HCT116 (cell line): ENCODE results near the gene FARP1. TPM values are rescaled to one million over a fixed set of nuclear protein-coding genes. Genes with fewer than 3 reads are reported as not detected.

ENCODE experiments used
- ATAC-seq: fragments of 200-7000 bp; cut with Tn5 transposase; 2 replicates; pipeline ENCODE4 v1.9.1; 2020; ENCODE audit warnings: mild to moderate bottlenecking, moderate library complexity
- BruUV-seq: library from RNA; stranded (reverse); fragments of 400-500 nt; replicated peaks from 2 replicates; lab custom pipeline; 2021; lab: Mats Ljungman, UMichigan
- CTCF ChIA-PET: fragments of 300-600 bp; sonication (Branson Sonifier 250); formaldehyde crosslinking; loops from one replicate; lab custom pipeline; 2021; ENCODE audit warnings: antibody characterized with exemption; lab: Charles Lee
- POLR2A ChIA-PET: fragments of 300-600, 350-600 bp; sonication (Branson Sonifier 250); formaldehyde crosslinking; loops from one replicate; lab custom pipeline; 2021; ENCODE audit warnings: antibody characterized with exemption; lab: Charles Lee
- RAD21 ChIA-PET, 2 experiments: fragments of 300-600 bp; sonication (Branson Sonifier 250); formaldehyde crosslinking; loops; one replicate each; lab custom pipeline; 2023; ENCODE audit warnings: low total read pairs in 2 of 2; ENCODE audit not compliant: uncharacterized antibody in 2 of 2, unreplicated experiment in 2 of 2, low non-redundant PET in 1 of 2; lab: Charles Lee
- DNase-seq: peaks from one replicate; pipeline ENCODE4 v3.0.0-alpha.2; 2010; ENCODE audit warnings: low read depth, low spot score
- H2AFZ ChIP-seq: fragments of 200-600 bp; shearing (Covaris generic), sonication (generic); 2 replicates; pipeline ENCODE4 v1.6.1; 2017; ENCODE audit warnings: low read depth, mixed run types, mixed read lengths, antibody characterized with exemption, low read length; ENCODE audit not compliant: poor library complexity, severe bottlenecking
- H3K27ac ChIP-seq: 2 replicates; pipeline ENCODE4 v1.5.1; 2012; ENCODE audit warnings: low read depth, low read length
- H3K27me3 ChIP-seq: fragments of 200-600 bp; sonication (generic); 2 replicates; pipeline ENCODE4 v1.6.1; 2016; ENCODE audit warnings: mixed run types, low read length, mixed read lengths; ENCODE audit not compliant: insufficient read depth
- H3K36me3 ChIP-seq, 2 experiments: fragments of 200-500 bp in 1 of 2; fragments of 200-600 bp in 1 of 2; sonication (Bioruptor generic) in 1 of 2; sonication (generic) in 1 of 2; 2 replicates each; pipeline versions ENCODE4 v1.5.1 to v1.6.1; 2014 to 2016; ENCODE audit warnings: low read length in 2 of 2, inconsistent platforms in 1 of 2, mixed read lengths in 1 of 2, mixed run types in 1 of 2; ENCODE audit not compliant: insufficient read depth in 2 of 2, control insufficient read depth in 1 of 2
- H3K4me1 ChIP-seq, 2 experiments: fragments of 200-600 bp in 1 of 2; sonication (generic) in 1 of 2; 2 replicates each; pipeline versions ENCODE4 v1.5.1 to v1.6.1; 2012 to 2017; ENCODE audit warnings: low read length in 2 of 2, inconsistent platforms in 1 of 2, mild to moderate bottlenecking in 1 of 2, mixed read lengths in 1 of 2, mixed run types in 1 of 2, moderate library complexity in 1 of 2; ENCODE audit not compliant: insufficient read depth in 2 of 2, control insufficient read depth in 1 of 2
- H3K4me2 ChIP-seq: fragments of 200-600 bp; sonication (generic); 2 replicates; pipeline ENCODE4 v1.6.1; 2017; ENCODE audit warnings: mixed run types, low read length, mixed read lengths
- H3K4me3 ChIP-seq, 2 experiments: fragments of 200-600 bp in 1 of 2; sonication (generic) in 1 of 2; replicated peaks in 1 of 2; 2 replicates each; pipeline ENCODE4 v1.5.1; 2011 to 2016; ENCODE audit warnings: low read length in 2 of 2, control low read depth in 1 of 2, low read depth in 1 of 2, mild to moderate bottlenecking in 1 of 2, mixed read lengths in 1 of 2, mixed run types in 1 of 2
- H3K79me2 ChIP-seq: fragments of 200-600 bp; sonication (generic); 2 replicates; pipeline ENCODE4 v1.6.1; 2017; ENCODE audit warnings: mild to moderate bottlenecking, mixed run types, low read length, moderate library complexity, mixed read lengths; ENCODE audit not compliant: insufficient read depth
- H3K9ac ChIP-seq: fragments of 200-600 bp; sonication (generic); 2 replicates; pipeline ENCODE4 v1.6.1; 2016; ENCODE audit warnings: low read length, mixed read lengths
- H3K9me2 ChIP-seq: fragments of 200-600 bp; sonication (generic), shearing (Covaris generic); 2 replicates; pipeline ENCODE4 v1.6.1; 2017; ENCODE audit warnings: mixed run types, mild to moderate bottlenecking, moderate library complexity; ENCODE audit not compliant: insufficient read depth
- H3K9me3 ChIP-seq, 2 experiments: fragments of 200-500 bp in 1 of 2; fragments of 200-600 bp in 1 of 2; sonication (Bioruptor generic) in 1 of 2; sonication (generic) in 1 of 2; 2 replicates each; pipeline ENCODE4 v1.6.1; 2014 to 2017; ENCODE audit warnings: low read length in 2 of 2, mixed read lengths in 2 of 2, inconsistent platforms in 1 of 2, low read depth in 1 of 2, mild to moderate bottlenecking in 1 of 2, mixed run types in 1 of 2, moderate library complexity in 1 of 2; ENCODE audit not compliant: control insufficient read depth in 1 of 2, insufficient read depth in 1 of 2
- H4K20me1 ChIP-seq: fragments of 200-600 bp; sonication (generic), shearing (Covaris generic); 2 replicates; pipeline ENCODE4 v1.6.1; 2017; ENCODE audit warnings: mixed run types, mild to moderate bottlenecking, moderate library complexity; ENCODE audit not compliant: insufficient read depth
- EZH2 ChIP-seq: fragments of 200-600 bp; sonication (generic); IDR thresholded peaks from 2 replicates; pipeline ENCODE4 v1.6.1; 2017; ENCODE audit warnings: antibody characterized with exemption, mixed run types
- EZH2phosphoT487 ChIP-seq: fragments of 200-600 bp; IDR thresholded peaks from 2 replicates; pipeline ENCODE4 v1.6.1; 2018; ENCODE audit warnings: antibody characterized with exemption, borderline replicate concordance
- FOSL1 ChIP-seq: IDR thresholded peaks from 2 replicates; pipeline ENCODE4 v1.6.1; 2012; ENCODE audit warnings: low read depth
- JUND ChIP-seq: IDR thresholded peaks from 2 replicates; pipeline ENCODE4 v1.6.1; 2012
- MAX ChIP-seq: IDR thresholded peaks from 2 replicates; pipeline ENCODE4 v1.6.1; 2012
- POLR2A ChIP-seq: IDR thresholded peaks from 2 replicates; pipeline ENCODE4 v1.7.0; 2011; ENCODE audit warnings: borderline replicate concordance; ENCODE audit not compliant: insufficient read depth, insufficient read length; ENCODE audit errors: extremely low read depth
- SP1 ChIP-seq: IDR thresholded peaks from 2 replicates; pipeline ENCODE4 v1.6.1; 2012; ENCODE audit warnings: low read depth
- TCF7L2 ChIP-seq: IDR thresholded peaks from 2 replicates; pipeline ENCODE4 v1.7.0; 2011; ENCODE audit warnings: borderline replicate concordance, inconsistent platforms; ENCODE audit not compliant: insufficient read depth, insufficient read length; ENCODE audit errors: extremely low read depth
- YY1 ChIP-seq: IDR thresholded peaks from 2 replicates; pipeline ENCODE4 v1.6.1; 2011; ENCODE audit warnings: low read length, low read depth, moderate library complexity, mild to moderate bottlenecking; ENCODE audit not compliant: insufficient replicate concordance; ENCODE audit errors: extremely low read depth
- ZBTB33 ChIP-seq: IDR thresholded peaks from 2 replicates; pipeline ENCODE4 v1.6.1; 2011; ENCODE audit warnings: mild to moderate bottlenecking, low read length, moderate library complexity; ENCODE audit not compliant: insufficient replicate concordance; ENCODE audit errors: extremely low read depth
- ZFX ChIP-seq: fragments of 450-650 bp; IDR thresholded peaks from 2 replicates; pipeline ENCODE4 v1.6.1; 2017
- intact Hi-C: fragments of 100-400 bp; cut with micrococcal nuclease; formaldehyde crosslinking; loops from 2 replicates; pipeline ENCODE4 v1.10.0; 2022
- total RNA-seq: library from RNA; stranded (reverse); gene quantifications from one replicate; pipeline ENCODE4 v1.2.1, GENCODE V29; 2021; ENCODE audit not compliant: unreplicated experiment
- TF ChIP-seq, protein P1 (sequence below): IDR thresholded peaks from 2 replicates; pipeline ENCODE4 v1.6.1; 2012

The FARP1 gene
- total RNA-seq, 1 experiment from 2014 or later: 30.5 TPM

GRCh38 chr13:98203646-98204326 is 60.9 kb downstream of the FARP1 start:
- intact Hi-C loops: no loop called here
- ATAC-seq (no peak), DNase-seq (no peak)
- no peak overlapping the region for H3K4me2 ChIP-seq
- no peaks in the 10 kb centered on the region for H3K79me2 ChIP-seq
- no peak overlapping the region for H3K27ac ChIP-seq
- no peak overlapping the region for H3K4me3 ChIP-seq
- BruUV-seq: no TSS peak
- H2AFZ ChIP-seq: no peak overlapping the region
- H3K27me3 ChIP-seq: no peaks in the 10 kb centered on the region
- peaks cover 0 to 5% of the 10 kb centered on the region in 2 experiments; a peak in 2 of 4 replicates for H3K9me3 ChIP-seq
- RAD21 ChIA-PET: no interaction called here
- H3K4me1 ChIP-seq: no peaks in the 10 kb centered on the region
- H3K9me2 ChIP-seq: no peaks in the 10 kb centered on the region
- TF ChIP-seq TCF7L2: no peak
- TF ChIP-seq FOSL1: no peak
- no peak for TF ChIP-seq MAX
- no peak for TF ChIP-seq JUND
- TF ChIP-seq ZBTB33: no peak
- TF ChIP-seq ZFX: no peak
- TF ChIP-seq SP1: no peak
- TF ChIP-seq EZH2: no peak
- TF ChIP-seq EZH2phosphoT487: no peak
- TF ChIP-seq, protein P1, sequence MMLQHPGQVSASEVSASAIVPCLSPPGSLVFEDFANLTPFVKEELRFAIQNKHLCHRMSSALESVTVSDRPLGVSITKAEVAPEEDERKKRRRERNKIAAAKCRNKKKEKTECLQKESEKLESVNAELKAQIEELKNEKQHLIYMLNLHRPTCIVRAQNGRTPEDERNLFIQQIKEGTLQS: no peak
- no peak for TF ChIP-seq POLR2A
- no peak for TF ChIP-seq YY1
- H4K20me1 ChIP-seq: no peaks in the 10 kb centered on the region
- CTCF ChIA-PET: no interaction called here
- H3K36me3 ChIP-seq: no peaks in the 10 kb centered on the region
- no peak overlapping the region for H3K9ac ChIP-seq
- POLR2A ChIA-PET: no interaction called here
